BLaER1 (cell line): ENCODE data around the gene CDH4.
A peak's percentile ranks its signal among the peaks of the same experiment; 100 is the strongest.
"Not testable (repeated sequence)": the region's sequence is repeated elsewhere in the genome, so short reads cannot be mapped to it uniquely, and the experiment has no call there.

ENCODE experiments used
- H3K27ac ChIP-seq: shearing (Covaris generic); formaldehyde crosslinking; 2 replicates; pipeline ENCODE4 v1.8.1; 2022
- H3K27me3 ChIP-seq: shearing (Covaris generic); formaldehyde crosslinking; 2 replicates; pipeline ENCODE4 v1.8.1; 2022
- H3K36me3 ChIP-seq: shearing (Covaris generic); formaldehyde crosslinking; 2 replicates; pipeline ENCODE4 v1.8.1; 2022
- H3K4me1 ChIP-seq: shearing (Covaris generic); formaldehyde crosslinking; 2 replicates; pipeline ENCODE4 v1.8.1; 2022
- H3K4me2 ChIP-seq: shearing (Covaris generic); formaldehyde crosslinking; 2 replicates; pipeline ENCODE4 v1.8.1; 2022
- H3K4me3 ChIP-seq: shearing (Covaris generic); formaldehyde crosslinking; 2 replicates; pipeline ENCODE4 v1.8.1; 2022
- H3K9ac ChIP-seq: shearing (Covaris generic); formaldehyde crosslinking; 2 replicates; pipeline ENCODE4 v1.8.1; 2022
- H3K9me3 ChIP-seq: shearing (Covaris generic); formaldehyde crosslinking; 2 replicates; pipeline ENCODE4 v1.8.1; 2022
- H4K20me1 ChIP-seq: shearing (Covaris generic); formaldehyde crosslinking; 2 replicates; pipeline ENCODE4 v1.8.1; 2022
- Cebpa-rat ChIP-seq: shearing (Covaris generic); IDR thresholded peaks from 2 replicates; pipeline ENCODE4 v1.8.1; 2022

CDH4 gene

DNA sequence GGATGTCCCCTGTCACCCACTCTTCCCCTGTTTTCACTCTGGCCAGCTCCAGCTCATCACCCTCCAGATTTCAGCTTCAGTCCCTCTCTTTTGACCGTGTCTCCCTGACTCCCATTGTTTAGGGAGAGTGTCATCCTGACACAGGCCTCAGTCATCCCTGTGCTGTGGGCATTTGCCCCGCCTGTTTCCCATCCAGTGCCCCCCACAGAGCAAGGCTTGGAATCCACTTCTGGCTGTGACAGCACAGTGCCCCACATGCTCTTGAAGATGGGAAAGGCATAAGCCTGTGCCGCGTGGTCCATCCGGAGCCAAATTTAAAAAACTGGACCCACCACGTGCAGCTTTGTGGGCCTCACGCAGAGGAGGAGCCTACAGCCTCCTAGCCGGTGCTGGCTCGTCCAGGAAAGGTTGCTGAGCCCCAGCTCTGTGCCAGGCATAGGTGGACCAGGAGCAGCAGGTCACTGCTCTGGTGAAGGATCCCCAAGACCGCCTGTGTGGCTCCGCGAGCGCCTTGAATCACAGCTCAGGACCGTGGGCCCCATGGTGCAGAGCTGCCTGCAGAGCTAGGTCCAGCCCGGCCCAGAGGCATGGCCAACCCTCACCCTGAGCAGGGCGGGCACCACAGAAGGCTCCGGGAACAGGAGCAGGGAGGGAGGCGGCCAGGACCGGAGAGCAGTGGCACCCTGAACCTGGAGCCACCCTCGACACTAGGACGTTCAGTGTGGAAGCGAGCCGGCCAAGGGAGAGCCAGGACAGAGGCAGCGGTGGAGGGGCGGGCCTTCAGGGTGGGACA lies 172.8 kb downstream of the CDH4 start:
- Histone ChIP-seq H3K4me1 (peaks cover 9% of the 10 kb centered on the region), H3K9ac (no peak overlapping the region), H3K36me3 (no peaks in the 10 kb centered on the region), H3K4me3 (no peak overlapping the region), H3K27me3 (no peaks in the 10 kb centered on the region), H3K4me2 (no peak overlapping the region), H3K27ac (no peak overlapping the region), H3K9me3 (no peaks in the 10 kb centered on the region), H4K20me1 (no peaks in the 10 kb centered on the region)
- TF ChIP-seq Cebpa-rat, result no peak

GRCh38 chr20:61425541-61425991 lies 173.5 kb downstream of the CDH4 start:
- H3K9ac ChIP-seq, H3K36me3 ChIP-seq, H3K27me3 ChIP-seq, H3K9me3 ChIP-seq, H4K20me1 ChIP-seq, H3K4me2 ChIP-seq, H3K4me3 ChIP-seq, H3K27ac ChIP-seq, H3K4me1 ChIP-seq: not testable (repeated sequence)

DNA sequence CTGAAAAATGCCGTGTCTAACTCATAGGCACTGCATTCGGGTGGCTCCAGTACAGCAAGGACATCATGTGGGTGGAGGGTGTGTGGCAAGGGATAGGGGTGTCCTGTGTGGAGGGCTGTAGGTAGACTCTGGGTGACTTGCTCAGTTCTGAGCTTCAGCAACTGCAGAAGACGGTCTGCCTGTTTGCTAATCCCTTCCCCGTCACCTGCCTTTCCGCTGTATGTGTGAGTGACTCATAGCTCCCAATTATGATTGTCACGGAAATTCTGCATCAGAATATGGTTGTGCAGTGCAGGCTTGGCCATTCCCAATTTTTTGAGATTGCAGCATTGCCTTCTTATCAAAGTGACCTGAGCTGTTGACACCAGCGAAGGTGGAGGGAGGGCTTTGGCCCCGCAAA lies 174.3 kb downstream of the CDH4 start:
- Histone ChIP-seq H3K4me1 (no peaks in the 10 kb centered on the region), H3K36me3 (no peaks in the 10 kb centered on the region), H3K9me3 (no peaks in the 10 kb centered on the region), H3K27me3 (no peaks in the 10 kb centered on the region), H3K27ac (no peak overlapping the region), H3K4me2 (no peak overlapping the region), H3K4me3 (no peak overlapping the region), H4K20me1 (no peaks in the 10 kb centered on the region), H3K9ac (no peak overlapping the region)
- no peak for TF ChIP-seq Cebpa-rat

GRCh38 chr20:61429458-61430227 lies 177.6 kb downstream of the CDH4 start:
- H3K9me3 ChIP-seq, result no peaks in the 10 kb centered on the region
- no peaks in the 10 kb centered on the region for H3K36me3 ChIP-seq
- no peak overlapping the region for H3K4me2 ChIP-seq
- H3K4me3 ChIP-seq, result no peak overlapping the region
- H4K20me1 ChIP-seq, result no peaks in the 10 kb centered on the region
- TF ChIP-seq Cebpa-rat, result no peak
- H3K4me1 ChIP-seq, result peaks cover 5% of the 10 kb centered on the region
- H3K9ac ChIP-seq, result no peak overlapping the region
- H3K27ac ChIP-seq, result no peak overlapping the region
- no peaks in the 10 kb centered on the region for H3K27me3 ChIP-seq

GRCh38 chr20:61430228-61430624 lies 178.2 kb downstream of the CDH4 start:
- H3K9ac ChIP-seq, result no peak overlapping the region
- no peaks in the 10 kb centered on the region for H3K36me3 ChIP-seq
- no peak overlapping the region for H3K4me3 ChIP-seq
- H3K4me2 ChIP-seq, result no peak overlapping the region
- H4K20me1 ChIP-seq, result no peaks in the 10 kb centered on the region
- H3K9me3 ChIP-seq, result no peaks in the 10 kb centered on the region
- no peak overlapping the region for H3K27ac ChIP-seq
- H3K4me1 ChIP-seq, result peaks cover 11% of the 10 kb centered on the region
- no peaks in the 10 kb centered on the region for H3K27me3 ChIP-seq
- no peak for TF ChIP-seq Cebpa-rat

GRCh38 chr20:61433176-61433575 lies 181.1 kb downstream of the CDH4 start:
- no peaks in the 10 kb centered on the region for H3K36me3 ChIP-seq
- H3K9me3 ChIP-seq, result no peaks in the 10 kb centered on the region
- no peaks in the 10 kb centered on the region for H3K27me3 ChIP-seq
- H4K20me1 ChIP-seq, result no peaks in the 10 kb centered on the region
- no peak overlapping the region for H3K4me2 ChIP-seq
- H3K27ac ChIP-seq, result no peak overlapping the region
- TF ChIP-seq Cebpa-rat, result no peak
- H3K9ac ChIP-seq, result no peak overlapping the region
- peaks cover 21% of the 10 kb centered on the region for H3K4me1 ChIP-seq
- H3K4me3 ChIP-seq, result no peak overlapping the region

DNA sequence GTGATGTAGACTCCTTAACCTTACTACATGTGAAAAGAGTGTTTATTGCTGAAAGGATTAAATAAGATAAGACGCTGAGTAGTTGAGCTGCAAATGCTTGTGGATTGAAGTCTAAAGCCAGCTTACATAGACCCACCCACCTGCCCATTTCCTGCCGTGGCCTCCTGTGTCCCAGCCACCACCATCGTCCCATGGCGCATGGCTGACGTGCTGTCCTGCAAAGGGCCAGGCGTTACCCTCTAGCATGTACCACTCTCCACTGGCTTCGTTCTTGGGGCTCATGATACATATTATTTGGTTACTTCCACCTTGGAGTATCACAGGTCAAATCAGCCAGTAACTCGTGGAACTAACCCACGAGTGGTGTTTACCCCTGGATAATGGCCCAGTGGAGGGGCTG lies 181.8 kb downstream of the CDH4 start:
- Histone ChIP-seq H3K27me3 (no peaks in the 10 kb centered on the region), H3K4me2 (no peak overlapping the region), H3K9ac (no peak overlapping the region), H3K36me3 (no peaks in the 10 kb centered on the region), H3K4me3 (no peak overlapping the region), H3K4me1 (peaks cover 21% of the 10 kb centered on the region), H3K9me3 (no peaks in the 10 kb centered on the region), H3K27ac (no peak overlapping the region), H4K20me1 (no peaks in the 10 kb centered on the region)
- no peak for TF ChIP-seq Cebpa-rat

DNA sequence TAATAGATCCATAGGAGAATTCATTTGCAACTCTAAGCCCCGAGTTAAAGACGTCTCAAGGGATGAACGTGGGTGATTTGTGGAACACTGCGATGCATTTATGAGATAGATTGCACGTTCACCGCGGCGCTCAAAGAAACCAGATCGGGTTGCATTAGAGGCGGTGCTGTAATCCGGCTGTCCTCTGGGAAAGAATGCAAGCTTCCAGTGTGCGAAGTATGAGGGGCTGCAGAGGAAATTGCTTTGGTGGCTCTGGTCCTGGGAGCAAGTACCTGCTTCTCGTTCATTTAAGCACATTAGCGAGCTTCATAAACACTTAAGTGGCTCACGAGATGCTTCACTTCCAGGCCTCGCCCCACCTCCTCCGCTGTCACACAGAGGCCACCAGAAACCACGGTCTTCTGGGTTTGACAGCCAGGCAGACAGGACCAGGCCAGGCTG lies 182.3 kb downstream of the CDH4 start:
- Histone ChIP-seq H3K27me3 (no peaks in the 10 kb centered on the region), H3K27ac (no peak overlapping the region), H3K4me2 (peak overlapping the region; percentile 35; the same call in 1 of the 2 replicates), H4K20me1 (no peaks in the 10 kb centered on the region), H3K36me3 (no peaks in the 10 kb centered on the region), H3K4me1 (peaks cover 21% of the 10 kb centered on the region), H3K9ac (no peak overlapping the region), H3K4me3 (no peak overlapping the region), H3K9me3 (no peaks in the 10 kb centered on the region)
- no peak for TF ChIP-seq Cebpa-rat

DNA sequence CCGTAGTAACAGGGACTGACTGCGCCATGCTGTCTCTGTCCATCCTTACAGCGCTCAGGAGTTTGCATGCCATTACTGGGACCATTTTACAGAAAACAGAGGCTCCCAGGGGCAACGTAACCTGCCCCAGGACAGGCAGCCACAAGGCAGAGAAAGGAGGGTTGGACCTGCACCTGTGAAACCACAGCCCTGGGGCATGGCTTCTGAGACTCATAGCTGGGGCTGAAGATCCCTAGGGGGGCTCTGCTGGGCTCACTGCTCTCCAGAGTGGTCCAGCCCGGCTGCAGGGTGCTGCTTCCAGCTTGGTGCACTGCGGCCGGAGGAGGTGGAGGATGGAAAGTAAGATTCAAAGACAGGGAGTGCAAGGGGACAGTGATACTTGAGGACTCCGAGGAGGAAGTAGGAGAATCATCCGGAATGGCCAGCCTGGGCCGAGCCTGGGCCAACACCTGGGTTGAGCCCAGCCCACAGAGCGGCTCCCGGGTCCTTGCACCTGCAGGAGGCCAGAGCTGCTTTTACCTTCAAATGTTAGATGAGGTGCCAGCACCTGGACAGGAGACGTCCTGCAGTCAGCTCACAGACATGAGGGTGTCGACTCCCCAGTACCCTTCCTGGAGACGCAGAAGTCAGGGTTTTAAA lies 183.2 kb downstream of the CDH4 start:
- TF ChIP-seq Cebpa-rat, result no peak
- Histone ChIP-seq H3K27me3 (no peaks in the 10 kb centered on the region), H3K27ac (no peak overlapping the region), H3K36me3 (no peaks in the 10 kb centered on the region), H3K9ac (no peak overlapping the region), H3K4me1 (peaks cover 21% of the 10 kb centered on the region), H4K20me1 (no peaks in the 10 kb centered on the region), H3K4me3 (no peak overlapping the region), H3K4me2 (peak overlapping the region; percentile 35; the same call in 1 of the 2 replicates), H3K9me3 (no peaks in the 10 kb centered on the region)

- Histone ChIP-seq H3K9me3 (no peaks in the 10 kb centered on the region), H3K4me1 (peaks cover 21% of the 10 kb centered on the region), H3K27ac (no peak overlapping the region), H3K4me2 (0 out of 2 replicates have a peak overlapping the region, but pooled peaks have one; percentile 35), H3K27me3 (no peaks in the 10 kb centered on the region), H3K4me3 (no peak overlapping the region), H3K36me3 (no peaks in the 10 kb centered on the region), H4K20me1 (no peaks in the 10 kb centered on the region), H3K9ac (no peak overlapping the region)
- no peak for TF ChIP-seq Cebpa-rat
Measured at GRCh38 chr20:61435823-61436220, 183.8 kb downstream of the CDH4 start.
